Spleen (tissue), 11 donors: Measurements from ENCODE around the gene NRL. TPM values are rescaled to one million over a fixed set of nuclear protein-coding genes. Genes with fewer than 3 reads are reported as not detected.

Experiments
- DNase-seq: peaks from one replicate; pipeline ENCODE4 v3.0.0-alpha.2; 2020
- H3K27ac ChIP-seq, 8 donors: fragments of 200-600 bp; sonication (generic) in 7 of 8; 1 replicate in 4 of 8; 2 replicates in 4 of 8; pipeline versions ENCODE4 v1.5.0 to v1.8.0; 2016 to 2021; ENCODE audit warnings: inconsistent platforms in 4 of 8, mild to moderate bottlenecking in 4 of 8, moderate library complexity in 1 of 8
- H3K27me3 ChIP-seq, 7 donors: fragments of 200-600 bp; sonication (generic) in 6 of 7; replicated peaks in 1 of 7; 1 replicate in 4 of 7; 2 replicates in 3 of 7; pipeline versions ENCODE4 v1.5.0 to v1.8.0; 2016 to 2021; ENCODE audit warnings: inconsistent platforms in 3 of 7, mild to moderate bottlenecking in 1 of 7
- H3K36me3 ChIP-seq, 6 donors: fragments of 200-600 bp; sonication (generic) in 5 of 6; 1 replicate in 4 of 6; 2 replicates in 2 of 6; pipeline versions ENCODE4 v1.5.0 to v1.8.0; 2016 to 2021; ENCODE audit warnings: inconsistent platforms in 2 of 6
- H3K4me1 ChIP-seq, 6 donors: fragments of 200-600 bp; sonication (generic) in 5 of 6; 1 replicate in 3 of 6; 2 replicates in 3 of 6; pipeline versions ENCODE4 v1.5.0 to v1.8.0; 2016 to 2021; ENCODE audit warnings: inconsistent platforms in 3 of 6
- H3K4me3 ChIP-seq, 8 donors: fragments of 200-600 bp; sonication (generic) in 7 of 8; 1 replicate in 4 of 8; 2 replicates in 4 of 8; pipeline versions ENCODE4 v1.5.0 to v1.8.0; 2016 to 2021; ENCODE audit warnings: inconsistent platforms in 4 of 8, mild to moderate bottlenecking in 4 of 8, moderate library complexity in 2 of 8
- H3K9me3 ChIP-seq, 8 donors: fragments of 200-600 bp; sonication (generic) in 7 of 8; 1 replicate in 4 of 8; 2 replicates in 4 of 8; pipeline versions ENCODE4 v1.5.0 to v1.8.0; 2016 to 2021; ENCODE audit warnings: inconsistent platforms in 4 of 8
- POLR2A ChIP-seq, 3 donors: fragments of 450-650 bp; IDR thresholded peaks; one replicate each; pipeline ENCODE4 v1.5.1; 2017; ENCODE audit warnings: antibody characterized with exemption in 3 of 3, mild to moderate bottlenecking in 1 of 3
- POLR2AphosphoS5 ChIP-seq, 3 donors: sonication (generic); formaldehyde crosslinking; IDR thresholded peaks; one replicate each; pipeline ENCODE4 v1.5.1; 2017; ENCODE audit warnings: antibody characterized with exemption in 3 of 3
- WGBS, 5 donors: extraction: QIAGEN DNeasy Blood & Tissue Kit in 3 of 5; methylation state at CpG; one replicate each; pipeline versions ENCODE4 v1.1.5 to v1.1.7; 2013 to 2018; 5-methylcytosine and 5-hydroxymethylcytosine counted together
- intact Hi-C: fragments of 100-400 bp; cut with DNase I; formaldehyde crosslinking; loops from one replicate; pipeline ENCODE4 v1.15.0; 2023; ENCODE audit warnings: low total_unique reads
- polyA plus RNA-seq, 3 donors: library from polyadenylated mRNA; stranded (reverse); fragments of 200-250 nt; gene quantifications; one replicate each; pipeline ENCODE4 v1.2.1, GENCODE V29; 2013
- total RNA-seq, 7 donors: library from RNA; depleted of rRNA in 3 of 7; stranded (reverse); fragments of >200 nt in 3 of 7; fragmentation: NEBNext Ultra II Directional in 4 of 7; extraction: Animal tissue kit (Norgen Biotek cat#: 25700) in 4 of 7; gene quantifications; one replicate each; pipeline versions ENCODE4 v1.1.0 to v1.2.1, GENCODE V29; 2016 to 2021
- TF ChIP-seq, protein P1 (sequence below), 11 experiments: fragments of 200-600 bp in 7 of 11; fragments of 450-650 bp in 4 of 11; sonication (generic) in 4 of 11; IDR thresholded peaks in 8 of 11; conservative IDR thresholded peaks in 3 of 11; 1 replicate in 7 of 11; 2 replicates in 4 of 11; pipeline versions ENCODE4 v1.4.0 to v1.8.0; 2016 to 2021; ENCODE audit warnings: antibody characterized with exemption in 11 of 11, inconsistent platforms in 4 of 11, mild to moderate bottlenecking in 1 of 11
- donor health status: healthy with polysubstance abuse.
- donor health status: DM: no; HTN: no; CAD: no; lungs with moderate emphysema.
- donor health status: DM: no; HTN: no; CAD: no.
- donor health status: Bipolar disorder and iron deficiency.
- donor health status: healthy.
- donor health status: DM: no; HTN: no; CAD: no.
- donor health status: DM: yes; HTN: yes; CAD: no.

NRL gene
- total and polyA plus RNA-seq, 10 donors, result 2.0 to 7.8 (median 4.0) TPM

DNA sequence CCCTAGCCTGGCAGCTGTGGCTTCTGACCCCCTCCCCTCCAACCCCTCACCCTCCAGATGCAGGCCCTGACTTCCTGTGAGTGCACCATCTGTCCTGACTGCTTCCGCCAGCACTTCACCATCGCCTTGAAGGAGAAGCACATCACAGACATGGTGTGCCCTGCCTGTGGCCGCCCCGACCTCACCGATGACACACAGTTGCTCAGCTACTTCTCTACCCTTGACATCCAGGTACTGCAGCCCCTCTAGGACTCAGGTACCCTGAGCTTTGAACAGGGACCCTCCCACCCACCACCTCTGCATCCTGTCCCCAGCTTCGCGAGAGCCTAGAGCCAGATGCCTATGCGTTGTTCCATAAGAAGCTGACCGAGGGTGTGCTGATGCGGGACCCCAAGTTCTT, 40.4 kb upstream of the NRL start:
- Histone ChIP-seq H3K27me3 (no peaks in the 10 kb centered on the region), H3K27ac (peak overlapping the region in 6 of 8 donors; percentile 64 to 84 (median 69)), H3K9me3 (no peaks in the 10 kb centered on the region), H3K36me3 (peaks cover 6 to 100% (median 93%) of the 10 kb centered on the region in 6 donors), H3K4me1 (peaks cover 0 to 65% (median 31%) of the 10 kb centered on the region in 6 donors), H3K4me3 (no peak overlapping the region)
- intact Hi-C loops, result no loop called here
- TF ChIP-seq POLR2A (IDR thresholded peaks at IDR 0.05) (no peak), POLR2AphosphoS5 (IDR thresholded peaks at IDR 0.05) (peak in 2 of 3 donors; percentile 22 to 35)
- TF ChIP-seq, protein P1, sequence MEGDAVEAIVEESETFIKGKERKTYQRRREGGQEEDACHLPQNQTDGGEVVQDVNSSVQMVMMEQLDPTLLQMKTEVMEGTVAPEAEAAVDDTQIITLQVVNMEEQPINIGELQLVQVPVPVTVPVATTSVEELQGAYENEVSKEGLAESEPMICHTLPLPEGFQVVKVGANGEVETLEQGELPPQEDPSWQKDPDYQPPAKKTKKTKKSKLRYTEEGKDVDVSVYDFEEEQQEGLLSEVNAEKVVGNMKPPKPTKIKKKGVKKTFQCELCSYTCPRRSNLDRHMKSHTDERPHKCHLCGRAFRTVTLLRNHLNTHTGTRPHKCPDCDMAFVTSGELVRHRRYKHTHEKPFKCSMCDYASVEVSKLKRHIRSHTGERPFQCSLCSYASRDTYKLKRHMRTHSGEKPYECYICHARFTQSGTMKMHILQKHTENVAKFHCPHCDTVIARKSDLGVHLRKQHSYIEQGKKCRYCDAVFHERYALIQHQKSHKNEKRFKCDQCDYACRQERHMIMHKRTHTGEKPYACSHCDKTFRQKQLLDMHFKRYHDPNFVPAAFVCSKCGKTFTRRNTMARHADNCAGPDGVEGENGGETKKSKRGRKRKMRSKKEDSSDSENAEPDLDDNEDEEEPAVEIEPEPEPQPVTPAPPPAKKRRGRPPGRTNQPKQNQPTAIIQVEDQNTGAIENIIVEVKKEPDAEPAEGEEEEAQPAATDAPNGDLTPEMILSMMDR (IDR thresholded peaks at IDR 0.05 in 8 of 11, conservative IDR thresholded peaks at IDR 0.05 in 3 of 11), result no peak
- DNase-seq, result peak; percentile 54
- WGBS, 5 donors, result 89 to 93% (median 91%) methylated on average over 10 of the region's 10 CpGs

DNA sequence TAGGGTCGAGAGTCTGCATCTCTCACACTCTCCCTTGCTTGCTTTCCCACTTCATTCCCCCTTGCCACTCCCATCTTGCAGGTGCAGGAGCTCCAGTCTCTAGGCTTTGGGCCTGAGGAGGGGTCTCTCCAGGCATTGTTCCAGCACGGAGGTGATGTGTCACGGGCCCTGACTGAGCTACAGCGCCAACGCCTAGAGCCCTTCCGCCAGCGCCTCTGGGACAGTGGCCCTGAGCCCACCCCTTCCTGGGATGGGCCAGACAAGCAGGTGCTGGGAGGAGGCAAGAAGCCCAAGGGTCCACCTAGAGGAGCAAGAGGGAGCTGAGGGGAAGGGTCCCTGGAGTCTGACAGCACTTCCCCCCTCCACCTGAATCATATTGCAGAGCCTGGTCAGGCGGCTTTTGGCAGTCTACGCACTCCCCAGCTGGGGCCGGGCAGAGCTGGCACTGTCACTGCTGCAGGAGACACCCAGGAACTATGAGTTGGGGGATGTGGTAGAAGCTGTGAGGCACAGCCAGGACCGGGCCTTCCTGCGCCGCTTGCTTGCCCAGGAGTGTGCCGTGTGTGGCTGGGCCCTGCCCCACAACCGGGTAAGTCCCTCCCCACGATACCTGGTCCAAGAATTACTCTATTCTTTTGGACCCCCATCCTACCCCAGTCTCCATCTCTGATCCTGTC, 36.8 kb upstream of the NRL start:
- H3K27me3 ChIP-seq, result no peaks in the 10 kb centered on the region
- peak overlapping the region in 1 of 8 donors; percentile 18 for H3K27ac ChIP-seq
- no peak overlapping the region for H3K4me3 ChIP-seq
- H3K36me3 ChIP-seq, result peaks cover 9 to 84% (median 80%) of the 10 kb centered on the region in 6 donors
- peaks cover 9 to 62% (median 36%) of the 10 kb centered on the region in 6 donors for H3K4me1 ChIP-seq
- intact Hi-C loops, result no loop called here
- no peak for DNase-seq
- no peaks in the 10 kb centered on the region for H3K9me3 ChIP-seq
- WGBS, 5 donors, result 87 to 96% (median 93%) methylated on average over 11 to 16 of the region's 16 CpGs
- peak in 1 of 3 donors; percentile 27 for TF ChIP-seq POLR2AphosphoS5 (IDR thresholded peaks at IDR 0.05)
- TF ChIP-seq, protein P1 (IDR thresholded peaks at IDR 0.05 in 8 of 11, conservative IDR thresholded peaks at IDR 0.05 in 3 of 11), result no peak

DNA sequence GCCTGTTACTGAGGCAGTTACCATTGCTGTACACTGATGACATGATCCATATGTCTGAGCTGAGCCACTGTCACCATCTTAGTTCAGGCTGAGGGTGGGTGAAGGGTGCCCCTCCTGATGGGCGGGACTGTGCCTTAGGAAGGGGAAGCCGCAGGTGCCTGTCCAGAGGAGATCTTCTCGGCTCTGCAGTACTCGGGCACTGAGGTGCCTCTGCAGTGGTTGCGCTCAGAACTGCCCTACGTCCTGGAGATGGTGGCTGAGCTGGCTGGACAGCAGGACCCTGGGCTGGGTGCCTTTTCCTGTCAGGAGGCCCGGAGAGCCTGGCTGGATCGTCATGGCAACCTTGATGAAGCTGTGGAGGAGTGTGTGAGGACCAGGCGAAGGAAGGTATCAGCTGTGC, 36.2 kb upstream of the NRL start:
- Histone ChIP-seq H3K36me3 (peaks cover 9 to 78% (median 74%) of the 10 kb centered on the region in 6 donors), H3K4me3 (no peak overlapping the region)

DNA sequence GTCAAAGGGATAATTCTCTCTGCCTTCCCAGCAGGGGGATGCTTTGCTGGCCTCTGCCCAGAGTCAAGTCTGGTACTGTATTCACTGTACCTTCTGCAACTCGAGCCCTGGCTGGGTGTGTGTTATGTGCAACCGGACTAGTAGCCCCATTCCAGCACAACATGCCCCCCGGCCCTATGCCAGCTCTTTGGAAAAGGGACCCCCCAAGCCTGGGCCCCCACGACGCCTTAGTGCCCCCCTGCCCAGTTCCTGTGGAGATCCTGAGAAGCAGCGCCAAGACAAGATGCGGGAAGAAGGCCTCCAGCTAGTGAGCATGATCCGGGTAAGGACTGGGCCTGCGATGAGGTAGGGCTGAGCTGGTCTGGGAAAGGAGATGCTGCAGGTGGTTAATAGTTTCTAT, 35.8 kb upstream of the NRL start:
- no peaks in the 10 kb centered on the region for H3K27me3 ChIP-seq
- no peak overlapping the region for H3K4me3 ChIP-seq
- WGBS, 5 donors, result 92 to 96% (median 95%) methylated on average over 9 of the region's 9 CpGs
- intact Hi-C loops, result no loop called here
- peaks cover 13 to 61% (median 41%) of the 10 kb centered on the region in 6 donors for H3K4me1 ChIP-seq
- peaks cover 9 to 74% (median 70%) of the 10 kb centered on the region in 6 donors for H3K36me3 ChIP-seq
- peak overlapping the region in 2 of 8 donors; percentile 18 to 36 for H3K27ac ChIP-seq
- DNase-seq, result no peak
- H3K9me3 ChIP-seq, result no peaks in the 10 kb centered on the region
- TF ChIP-seq POLR2A (IDR thresholded peaks at IDR 0.05) (no peak), POLR2AphosphoS5 (IDR thresholded peaks at IDR 0.05) (no peak)
- TF ChIP-seq, protein P1 (IDR thresholded peaks at IDR 0.05 in 8 of 11, conservative IDR thresholded peaks at IDR 0.05 in 3 of 11), result no peak

More for the DNA sequence above, 36.2 kb upstream of the NRL start:
- H3K9me3 ChIP-seq, result no peaks in the 10 kb centered on the region
- 89 to 96% (median 90%) methylated on average over 6 to 9 of the region's 9 CpGs for whole genome bisulfite sequencing, 5 donors
- intact Hi-C loops, result no loop called here
- peak overlapping the region in 2 of 8 donors; percentile 18 to 36 for H3K27ac ChIP-seq
- no peaks in the 10 kb centered on the region for H3K27me3 ChIP-seq
- no peak for DNase-seq
- TF ChIP-seq POLR2A (IDR thresholded peaks at IDR 0.05) (no peak), POLR2AphosphoS5 (IDR thresholded peaks at IDR 0.05) (no peak)
- TF ChIP-seq, protein P1 (IDR thresholded peaks at IDR 0.05 in 8 of 11, conservative IDR thresholded peaks at IDR 0.05 in 3 of 11), result no peak
- peaks cover 9 to 61% (median 37%) of the 10 kb centered on the region in 6 donors for H3K4me1 ChIP-seq
